ENCODE measurements around the gene CETP. TPM values are rescaled to one million over a fixed set of nuclear protein-coding genes. Genes with fewer than 3 reads are reported as not detected.

Gene CETP
- total and polyA plus RNA-seq, 9 of the 15 experiments (the other 6 are each of a cell fraction or from before 2014, with no cell fraction given), result 0.07 to 0.11 TPM; not detected in 7

DNA sequence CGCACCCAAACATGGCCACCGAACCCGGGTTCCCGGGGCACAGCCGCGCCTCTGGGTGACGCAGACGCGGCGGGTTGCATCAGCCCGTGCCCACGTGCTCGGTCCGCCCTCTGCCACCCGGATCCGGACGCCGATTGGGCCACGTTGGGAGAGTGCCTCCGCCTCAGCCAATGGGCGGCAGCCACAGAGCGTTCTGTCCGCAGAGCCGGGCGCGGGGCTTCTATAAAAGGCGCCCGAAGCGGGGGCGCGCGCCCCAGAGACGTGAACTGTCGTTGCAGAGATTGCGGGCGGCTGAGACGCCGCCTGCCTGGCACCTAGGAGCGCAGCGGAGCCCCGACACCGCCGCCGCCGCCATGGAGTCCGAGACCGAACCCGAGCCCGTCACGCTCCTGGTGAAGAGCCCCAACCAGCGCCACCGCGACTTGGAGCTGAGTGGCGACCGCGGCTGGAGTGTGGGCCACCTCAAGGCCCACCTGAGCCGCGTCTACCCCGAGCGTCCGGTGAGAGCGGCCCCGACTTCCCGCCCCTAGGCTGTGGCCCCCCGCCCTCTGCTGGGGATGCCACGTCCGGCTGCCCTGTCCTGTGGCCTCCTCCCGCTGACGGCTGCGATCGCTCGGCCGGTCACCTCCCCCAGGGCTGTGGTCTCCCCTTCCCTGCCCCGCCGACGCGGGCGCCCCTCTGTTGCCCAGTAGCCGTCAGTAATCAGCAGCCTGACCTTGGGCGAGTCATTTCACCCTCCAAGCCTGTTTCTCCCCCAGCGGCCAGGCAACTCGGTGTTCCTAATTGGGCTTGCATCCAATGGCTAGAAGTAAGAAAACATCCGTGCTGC is 29.6 kb upstream of the CETP start, which contains the start of gene HERPUD1 (continued):
- TF ChIP-seq, protein P1, sequence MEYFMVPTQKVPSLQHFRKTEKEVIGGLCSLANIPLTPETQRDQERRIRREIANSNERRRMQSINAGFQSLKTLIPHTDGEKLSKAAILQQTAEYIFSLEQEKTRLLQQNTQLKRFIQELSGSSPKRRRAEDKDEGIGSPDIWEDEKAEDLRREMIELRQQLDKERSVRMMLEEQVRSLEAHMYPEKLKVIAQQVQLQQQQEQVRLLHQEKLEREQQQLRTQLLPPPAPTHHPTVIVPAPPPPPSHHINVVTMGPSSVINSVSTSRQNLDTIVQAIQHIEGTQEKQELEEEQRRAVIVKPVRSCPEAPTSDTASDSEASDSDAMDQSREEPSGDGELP (CRISPR knock-in tag; IDR thresholded peaks at IDR 0.05; ENCODE audit: borderline replicate concordance), result peak; percentile 62
- TF ChIP-seq, protein P2, sequence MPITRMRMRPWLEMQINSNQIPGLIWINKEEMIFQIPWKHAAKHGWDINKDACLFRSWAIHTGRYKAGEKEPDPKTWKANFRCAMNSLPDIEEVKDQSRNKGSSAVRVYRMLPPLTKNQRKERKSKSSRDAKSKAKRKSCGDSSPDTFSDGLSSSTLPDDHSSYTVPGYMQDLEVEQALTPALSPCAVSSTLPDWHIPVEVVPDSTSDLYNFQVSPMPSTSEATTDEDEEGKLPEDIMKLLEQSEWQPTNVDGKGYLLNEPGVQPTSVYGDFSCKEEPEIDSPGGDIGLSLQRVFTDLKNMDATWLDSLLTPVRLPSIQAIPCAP (CRISPR knock-in tag; IDR thresholded peaks at IDR 0.05; ENCODE audit: borderline replicate concordance), result peak; percentile 25; the same call in 1 of the 2 replicates
- peak; percentile 99 for TF ChIP-seq TBP (optimal IDR thresholded peaks at IDR 0.05; ENCODE audit: low read depth, low read length)
- TF ChIP-seq, protein P3, sequence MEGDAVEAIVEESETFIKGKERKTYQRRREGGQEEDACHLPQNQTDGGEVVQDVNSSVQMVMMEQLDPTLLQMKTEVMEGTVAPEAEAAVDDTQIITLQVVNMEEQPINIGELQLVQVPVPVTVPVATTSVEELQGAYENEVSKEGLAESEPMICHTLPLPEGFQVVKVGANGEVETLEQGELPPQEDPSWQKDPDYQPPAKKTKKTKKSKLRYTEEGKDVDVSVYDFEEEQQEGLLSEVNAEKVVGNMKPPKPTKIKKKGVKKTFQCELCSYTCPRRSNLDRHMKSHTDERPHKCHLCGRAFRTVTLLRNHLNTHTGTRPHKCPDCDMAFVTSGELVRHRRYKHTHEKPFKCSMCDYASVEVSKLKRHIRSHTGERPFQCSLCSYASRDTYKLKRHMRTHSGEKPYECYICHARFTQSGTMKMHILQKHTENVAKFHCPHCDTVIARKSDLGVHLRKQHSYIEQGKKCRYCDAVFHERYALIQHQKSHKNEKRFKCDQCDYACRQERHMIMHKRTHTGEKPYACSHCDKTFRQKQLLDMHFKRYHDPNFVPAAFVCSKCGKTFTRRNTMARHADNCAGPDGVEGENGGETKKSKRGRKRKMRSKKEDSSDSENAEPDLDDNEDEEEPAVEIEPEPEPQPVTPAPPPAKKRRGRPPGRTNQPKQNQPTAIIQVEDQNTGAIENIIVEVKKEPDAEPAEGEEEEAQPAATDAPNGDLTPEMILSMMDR (IDR thresholded peaks at IDR 0.05 in 2 of 3, conservative IDR thresholded peaks at IDR 0.05 in 1 of 3; ENCODE audit: insufficient read depth in 2 of 3, low read depth in 1 of 3, low read length in 3 of 3), result peak in 2 of 3 experiments; percentile 15 to 23; a peak in 2 of 6 replicates
- TF ChIP-seq, protein P4, sequence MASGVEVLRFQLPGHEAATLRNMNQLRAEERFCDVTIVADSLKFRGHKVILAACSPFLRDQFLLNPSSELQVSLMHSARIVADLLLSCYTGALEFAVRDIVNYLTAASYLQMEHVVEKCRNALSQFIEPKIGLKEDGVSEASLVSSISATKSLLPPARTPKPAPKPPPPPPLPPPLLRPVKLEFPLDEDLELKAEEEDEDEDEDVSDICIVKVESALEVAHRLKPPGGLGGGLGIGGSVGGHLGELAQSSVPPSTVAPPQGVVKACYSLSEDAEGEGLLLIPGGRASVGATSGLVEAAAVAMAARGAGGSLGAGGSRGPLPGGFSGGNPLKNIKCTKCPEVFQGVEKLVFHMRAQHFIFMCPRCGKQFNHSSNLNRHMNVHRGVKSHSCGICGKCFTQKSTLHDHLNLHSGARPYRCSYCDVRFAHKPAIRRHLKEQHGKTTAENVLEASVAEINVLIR (CRISPR knock-in tag; IDR thresholded peaks at IDR 0.05), result peak; percentile 66
- TF ChIP-seq, protein P5, sequence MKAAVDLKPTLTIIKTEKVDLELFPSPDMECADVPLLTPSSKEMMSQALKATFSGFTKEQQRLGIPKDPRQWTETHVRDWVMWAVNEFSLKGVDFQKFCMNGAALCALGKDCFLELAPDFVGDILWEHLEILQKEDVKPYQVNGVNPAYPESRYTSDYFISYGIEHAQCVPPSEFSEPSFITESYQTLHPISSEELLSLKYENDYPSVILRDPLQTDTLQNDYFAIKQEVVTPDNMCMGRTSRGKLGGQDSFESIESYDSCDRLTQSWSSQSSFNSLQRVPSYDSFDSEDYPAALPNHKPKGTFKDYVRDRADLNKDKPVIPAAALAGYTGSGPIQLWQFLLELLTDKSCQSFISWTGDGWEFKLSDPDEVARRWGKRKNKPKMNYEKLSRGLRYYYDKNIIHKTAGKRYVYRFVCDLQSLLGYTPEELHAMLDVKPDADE (conservative IDR thresholded peaks at IDR 0.05; ENCODE audit: control insufficient read depth, low read depth, low read length), result peak; percentile 76
- peak; percentile 96 for TF ChIP-seq FIP1L1 (IDR thresholded peaks at IDR 0.05; ENCODE audit: low read depth, low read length, poor library complexity, severe bottlenecking)
- TF ChIP-seq, protein P6, sequence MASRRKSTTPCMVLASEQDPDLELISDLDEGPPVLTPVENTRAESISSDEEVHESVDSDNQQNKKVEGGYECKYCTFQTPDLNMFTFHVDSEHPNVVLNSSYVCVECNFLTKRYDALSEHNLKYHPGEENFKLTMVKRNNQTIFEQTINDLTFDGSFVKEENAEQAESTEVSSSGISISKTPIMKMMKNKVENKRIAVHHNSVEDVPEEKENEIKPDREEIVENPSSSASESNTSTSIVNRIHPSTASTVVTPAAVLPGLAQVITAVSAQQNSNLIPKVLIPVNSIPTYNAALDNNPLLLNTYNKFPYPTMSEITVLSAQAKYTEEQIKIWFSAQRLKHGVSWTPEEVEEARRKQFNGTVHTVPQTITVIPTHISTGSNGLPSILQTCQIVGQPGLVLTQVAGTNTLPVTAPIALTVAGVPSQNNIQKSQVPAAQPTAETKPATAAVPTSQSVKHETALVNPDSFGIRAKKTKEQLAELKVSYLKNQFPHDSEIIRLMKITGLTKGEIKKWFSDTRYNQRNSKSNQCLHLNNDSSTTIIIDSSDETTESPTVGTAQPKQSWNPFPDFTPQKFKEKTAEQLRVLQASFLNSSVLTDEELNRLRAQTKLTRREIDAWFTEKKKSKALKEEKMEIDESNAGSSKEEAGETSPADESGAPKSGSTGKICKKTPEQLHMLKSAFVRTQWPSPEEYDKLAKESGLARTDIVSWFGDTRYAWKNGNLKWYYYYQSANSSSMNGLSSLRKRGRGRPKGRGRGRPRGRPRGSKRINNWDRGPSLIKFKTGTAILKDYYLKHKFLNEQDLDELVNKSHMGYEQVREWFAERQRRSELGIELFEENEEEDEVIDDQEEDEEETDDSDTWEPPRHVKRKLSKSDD (conservative IDR thresholded peaks at IDR 0.05; ENCODE audit: low read length), result 0 out of 2 replicates have a peak, but pooled peaks have one; percentile 30
- TF ChIP-seq RBM22 (IDR thresholded peaks at IDR 0.05; ENCODE audit: low read depth, low read length, poor library complexity, severe bottlenecking), result peak; percentile 93
- TF ChIP-seq, protein P7, sequence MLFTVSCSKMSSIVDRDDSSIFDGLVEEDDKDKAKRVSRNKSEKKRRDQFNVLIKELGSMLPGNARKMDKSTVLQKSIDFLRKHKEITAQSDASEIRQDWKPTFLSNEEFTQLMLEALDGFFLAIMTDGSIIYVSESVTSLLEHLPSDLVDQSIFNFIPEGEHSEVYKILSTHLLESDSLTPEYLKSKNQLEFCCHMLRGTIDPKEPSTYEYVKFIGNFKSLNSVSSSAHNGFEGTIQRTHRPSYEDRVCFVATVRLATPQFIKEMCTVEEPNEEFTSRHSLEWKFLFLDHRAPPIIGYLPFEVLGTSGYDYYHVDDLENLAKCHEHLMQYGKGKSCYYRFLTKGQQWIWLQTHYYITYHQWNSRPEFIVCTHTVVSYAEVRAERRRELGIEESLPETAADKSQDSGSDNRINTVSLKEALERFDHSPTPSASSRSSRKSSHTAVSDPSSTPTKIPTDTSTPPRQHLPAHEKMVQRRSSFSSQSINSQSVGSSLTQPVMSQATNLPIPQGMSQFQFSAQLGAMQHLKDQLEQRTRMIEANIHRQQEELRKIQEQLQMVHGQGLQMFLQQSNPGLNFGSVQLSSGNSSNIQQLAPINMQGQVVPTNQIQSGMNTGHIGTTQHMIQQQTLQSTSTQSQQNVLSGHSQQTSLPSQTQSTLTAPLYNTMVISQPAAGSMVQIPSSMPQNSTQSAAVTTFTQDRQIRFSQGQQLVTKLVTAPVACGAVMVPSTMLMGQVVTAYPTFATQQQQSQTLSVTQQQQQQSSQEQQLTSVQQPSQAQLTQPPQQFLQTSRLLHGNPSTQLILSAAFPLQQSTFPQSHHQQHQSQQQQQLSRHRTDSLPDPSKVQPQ (CRISPR knock-in tag; IDR thresholded peaks at IDR 0.05; ENCODE audit: borderline replicate concordance), result no peak
- TF ChIP-seq CBFB (CRISPR knock-in tag; IDR thresholded peaks at IDR 0.05), result no peak; the same call in 1 of the 2 replicates

Data from K562 (cell line).